Endothelial cell of umbilical vein (primary cell): ENCODE data around the gene MRTFA. TPM values are rescaled to one million over a fixed set of nuclear protein-coding genes. Genes with fewer than 3 reads are reported as not detected.

Experiments used
- BruUV-seq: library from RNA; stranded (reverse); fragments of 400-500 nt; replicated peaks from 2 replicates; lab custom pipeline; 2021; lab: Mats Ljungman, UMichigan
- CTCF ChIA-PET: fragments of 300-600, 350-600 bp; sonication (Branson Sonifier 250); formaldehyde crosslinking; loops from one replicate; lab custom pipeline; 2021; ENCODE audit warnings: antibody characterized with exemption, inconsistent platforms; lab: Charles Lee
- POLR2A ChIA-PET: fragments of 300-600, 350-600 bp; sonication (Branson Sonifier 250); formaldehyde crosslinking; loops from one replicate; lab custom pipeline; 2021; ENCODE audit warnings: antibody characterized with exemption, inconsistent platforms; lab: Charles Lee
- DNase-seq: peaks from one replicate; pipeline ENCODE4 v3.0.0-alpha.2; 2011; ENCODE audit warnings: low read depth, low spot score
- FAIRE-seq: peaks from 2 replicates; lab custom pipeline; 2011; peaks lifted over from hg19 to GRCh38; lab: Jason Lieb, UNC
- H2AFZ ChIP-seq: 2 replicates; pipeline ENCODE4 v1.6.0; 2012; ENCODE audit warnings: low read depth, low read length, control low read depth, inconsistent platforms
- H3K27ac ChIP-seq: 2 replicates; pipeline ENCODE4 v1.5.1; 2011; ENCODE audit warnings: low read depth, mild to moderate bottlenecking, control low read depth, low read length, moderate library complexity; ENCODE audit not compliant: insufficient read depth
- H3K27me3 ChIP-seq, 2 experiments: 2 replicates each; pipeline versions ENCODE4 v1.6.0 to v1.6.1; 2011; ENCODE audit warnings: low read length in 2 of 2, mixed read lengths in 1 of 2; ENCODE audit not compliant: control insufficient read depth in 2 of 2, insufficient read depth in 2 of 2
- H3K36me3 ChIP-seq, 2 experiments: 2 replicates in 1 of 2; 3 replicates in 1 of 2; pipeline ENCODE4 v1.5.1; 2011; ENCODE audit warnings: low read length in 2 of 2, mild to moderate bottlenecking in 1 of 2, moderate library complexity in 1 of 2; ENCODE audit not compliant: control insufficient read depth in 2 of 2, insufficient read depth in 2 of 2; ENCODE audit errors: extremely low read depth in 1 of 2
- H3K4me1 ChIP-seq: 3 replicates; pipeline ENCODE4 v1.5.1; 2011; ENCODE audit warnings: mild to moderate bottlenecking, low read length; ENCODE audit not compliant: control insufficient read depth, insufficient read depth; ENCODE audit errors: extremely low read depth
- H3K4me2 ChIP-seq: 2 replicates; pipeline ENCODE4 v1.6.1; 2011; ENCODE audit warnings: low read length, control low read depth, mixed read lengths; ENCODE audit not compliant: insufficient read depth
- H3K4me3 ChIP-seq, 3 experiments: fragments of 200-600 bp in 1 of 3; sonication (generic), shearing (Covaris generic) in 1 of 3; replicated peaks in 1 of 3; 2 replicates each; pipeline ENCODE4 v1.5.1; 2011 to 2016; ENCODE audit warnings: control low read depth in 3 of 3, low read length in 3 of 3, mild to moderate bottlenecking in 2 of 3, inconsistent platforms in 1 of 3, low read depth in 1 of 3, moderate library complexity in 1 of 3; ENCODE audit not compliant: insufficient read depth in 1 of 3
- H3K79me2 ChIP-seq: 2 replicates; pipeline ENCODE4 v1.6.0; 2012; ENCODE audit warnings: low read length, inconsistent platforms; ENCODE audit not compliant: control insufficient read depth, insufficient read depth
- H3K9ac ChIP-seq: replicated peaks from 2 replicates; pipeline ENCODE3; 2011; ENCODE audit warnings: low read length, control low read depth; ENCODE audit not compliant: insufficient read depth; ENCODE audit errors: extremely low read depth
- H3K9me1 ChIP-seq: replicated peaks from 3 replicates; pipeline ENCODE4 v1.6.0; 2011; ENCODE audit warnings: mild to moderate bottlenecking, low read length; ENCODE audit not compliant: control insufficient read depth, insufficient read depth; ENCODE audit errors: extremely low read depth
- H3K9me3 ChIP-seq: replicated peaks from 2 replicates; pipeline ENCODE4 v1.5.1; 2012; ENCODE audit warnings: low read length, inconsistent platforms; ENCODE audit not compliant: control insufficient read depth, insufficient read depth
- H4K20me1 ChIP-seq: replicated peaks from 2 replicates; pipeline ENCODE3; 2011; ENCODE audit warnings: mild to moderate bottlenecking, low read length; ENCODE audit not compliant: control insufficient read depth, insufficient read depth; ENCODE audit errors: extremely low read depth
- EZH2 ChIP-seq: IDR thresholded peaks from 2 replicates; pipeline ENCODE4 v1.6.1; 2012; ENCODE audit warnings: borderline replicate concordance, low read depth, mild to moderate bottlenecking, moderate library complexity, low read length, inconsistent platforms; ENCODE audit not compliant: severe bottlenecking
- FOS ChIP-seq: IDR thresholded peaks from 2 replicates; pipeline ENCODE4 v1.6.1; 2011; ENCODE audit warnings: mild to moderate bottlenecking, low read length, moderate library complexity, borderline replicate concordance; ENCODE audit not compliant: insufficient read depth
- GATA2 ChIP-seq: IDR thresholded peaks from 2 replicates; pipeline ENCODE4 v1.7.0; 2011; ENCODE audit warnings: low read depth, mild to moderate bottlenecking, moderate library complexity, mixed read lengths, low read length; ENCODE audit not compliant: insufficient read length, insufficient read depth
- JUN ChIP-seq: IDR thresholded peaks from 2 replicates; pipeline ENCODE4 v1.6.1; 2011; ENCODE audit warnings: borderline replicate concordance, low read depth; ENCODE audit not compliant: insufficient read length, insufficient read depth
- MYC ChIP-seq: IDR thresholded peaks from one replicate; pipeline ENCODE4 v1.6.1; 2011; ENCODE audit warnings: mild to moderate bottlenecking, low read depth, low read length
- POLR2A ChIP-seq: IDR thresholded peaks from 2 replicates; pipeline ENCODE4 v1.6.1; 2012; ENCODE audit warnings: low read depth, mild to moderate bottlenecking, control low read depth, low read length
- POLR2AphosphoS5 ChIP-seq: IDR thresholded peaks from 2 replicates; pipeline ENCODE4 v1.6.1; 2012; ENCODE audit warnings: low read depth, mild to moderate bottlenecking, control low read depth, low read length, moderate library complexity; ENCODE audit not compliant: insufficient read depth
- dilution Hi-C: fragments of 300-500 bp; cut with MboI; formaldehyde crosslinking; loops from one replicate; pipeline ENCODE4 v1.15.0; 2019; ENCODE audit warnings: low sequenced_read_pairs; ENCODE audit not compliant: extremely low pct_ligation_motif_present
- intact Hi-C: fragments of 100-400 bp; cut with micrococcal nuclease; formaldehyde crosslinking; loops from one replicate; pipeline ENCODE4 v1.10.0; 2022
- polyA plus RNA-seq, 4 experiments: library from polyadenylated mRNA; depleted of rRNA in 3 of 4; stranded (reverse) in 3 of 4; unstranded in 1 of 4; fragments of >200 nt; gene quantifications; 2 replicates each; pipeline versions ENCODE4 v1.2.1 to v1.2.3, GENCODE V29; 2011 to 2012; ENCODE audit warnings: missing spikeins in 1 of 4
- total RNA-seq: library from RNA; stranded (reverse); gene quantifications from 2 replicates; pipeline ENCODE4 v1.2.3, GENCODE V29; 2021
- TF ChIP-seq, protein P1 (sequence below), 2 donors: IDR thresholded peaks; 1 replicate in 1 of 2; 2 replicates in 1 of 2; pipeline ENCODE4 v1.5.1; 2011; ENCODE audit warnings: low read length in 2 of 2, mild to moderate bottlenecking in 2 of 2, moderate library complexity in 2 of 2, control low read depth in 1 of 2, inconsistent platforms in 1 of 2, low read depth in 1 of 2; ENCODE audit not compliant: insufficient read depth in 1 of 2; ENCODE audit errors: extremely low read depth in 1 of 2
- TF ChIP-seq, protein P2 (sequence below): IDR thresholded peaks from 2 replicates; pipeline ENCODE4 v1.6.1; 2011; ENCODE audit not compliant: insufficient read depth, insufficient read length

MRTFA gene
- total and polyA plus RNA-seq, 2 donors (not counting 3 experiments of a cell fraction or from before 2014, with no cell fraction given) = 13.6 to 44.1 TPM

DNA sequence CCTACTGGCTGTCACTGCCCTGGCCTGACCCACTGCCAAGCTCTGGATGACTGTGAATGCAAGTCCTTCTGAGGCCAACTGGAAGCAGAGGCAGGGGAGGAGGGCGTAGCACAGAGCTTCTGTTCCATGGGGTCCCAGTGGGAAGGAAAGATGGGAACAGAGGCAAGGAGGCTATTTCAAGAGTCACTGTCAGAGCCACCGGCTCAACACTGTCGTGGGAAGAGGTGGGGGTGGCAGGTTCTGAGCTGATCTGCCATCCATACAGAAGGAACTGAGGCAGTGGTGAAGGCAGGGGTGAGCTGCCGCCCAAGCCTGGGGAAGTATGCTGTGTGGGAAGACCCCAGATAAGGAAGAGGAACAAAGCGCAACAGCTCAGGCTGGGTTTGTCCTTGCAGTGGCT, 211.4 kb downstream of the MRTFA start:
- DNase-seq (no peak), FAIRE-seq (no peak)
- Histone ChIP-seq H3K9me1 (no peaks in the 10 kb centered on the region), H3K9me3 (no peaks in the 10 kb centered on the region), H3K4me2 (no peak overlapping the region), H4K20me1 (no peaks in the 10 kb centered on the region), H2AFZ (no peak overlapping the region), H3K36me3 (peaks cover 0 to 65% of the 10 kb centered on the region in 2 experiments), H3K27me3 (no peaks in the 10 kb centered on the region), H3K27ac (no peak overlapping the region), H3K79me2 (no peaks in the 10 kb centered on the region), H3K4me3 (no peak overlapping the region), H3K4me1 (no peaks in the 10 kb centered on the region), H3K9ac (no peak overlapping the region)
- intact Hi-C loops = no loop called here
- ChIA-PET POLR2A (no interaction called here), CTCF (interaction anchor here (0.6 to 3.3 kb wide), 3 partner anchors 12 to 166 kb away, joined by 3 to 21 read pairs (median 3); no protein-coding TSS in a partner anchor)
- BruUV-seq = no TSS peak
- dilution Hi-C loops = no loop called here
- TF ChIP-seq POLR2AphosphoS5 = no peak
- TF ChIP-seq MYC = no peak
- TF ChIP-seq, protein P1, sequence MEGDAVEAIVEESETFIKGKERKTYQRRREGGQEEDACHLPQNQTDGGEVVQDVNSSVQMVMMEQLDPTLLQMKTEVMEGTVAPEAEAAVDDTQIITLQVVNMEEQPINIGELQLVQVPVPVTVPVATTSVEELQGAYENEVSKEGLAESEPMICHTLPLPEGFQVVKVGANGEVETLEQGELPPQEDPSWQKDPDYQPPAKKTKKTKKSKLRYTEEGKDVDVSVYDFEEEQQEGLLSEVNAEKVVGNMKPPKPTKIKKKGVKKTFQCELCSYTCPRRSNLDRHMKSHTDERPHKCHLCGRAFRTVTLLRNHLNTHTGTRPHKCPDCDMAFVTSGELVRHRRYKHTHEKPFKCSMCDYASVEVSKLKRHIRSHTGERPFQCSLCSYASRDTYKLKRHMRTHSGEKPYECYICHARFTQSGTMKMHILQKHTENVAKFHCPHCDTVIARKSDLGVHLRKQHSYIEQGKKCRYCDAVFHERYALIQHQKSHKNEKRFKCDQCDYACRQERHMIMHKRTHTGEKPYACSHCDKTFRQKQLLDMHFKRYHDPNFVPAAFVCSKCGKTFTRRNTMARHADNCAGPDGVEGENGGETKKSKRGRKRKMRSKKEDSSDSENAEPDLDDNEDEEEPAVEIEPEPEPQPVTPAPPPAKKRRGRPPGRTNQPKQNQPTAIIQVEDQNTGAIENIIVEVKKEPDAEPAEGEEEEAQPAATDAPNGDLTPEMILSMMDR (IDR thresholded peaks at IDR 0.05; ENCODE audit: extremely low read depth in 1 of 2, insufficient read depth in 1 of 2, low read depth in 1 of 2, low read length in 2 of 2) = no peak
- no peak for TF ChIP-seq GATA2
- no peak for TF ChIP-seq JUN
- no peak for TF ChIP-seq POLR2A
- no peak for TF ChIP-seq FOS
- TF ChIP-seq, protein P2, sequence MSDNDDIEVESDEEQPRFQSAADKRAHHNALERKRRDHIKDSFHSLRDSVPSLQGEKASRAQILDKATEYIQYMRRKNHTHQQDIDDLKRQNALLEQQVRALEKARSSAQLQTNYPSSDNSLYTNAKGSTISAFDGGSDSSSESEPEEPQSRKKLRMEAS = no peak
- TF ChIP-seq EZH2 = no peak
